HepG2 (cell line): Measurements from ENCODE around the gene PRM2. TPM values are rescaled to one million over a fixed set of nuclear protein-coding genes. Genes with fewer than 3 reads are reported as not detected.

Experiments used
- ARID4A ChIP-seq: sonication (generic); formaldehyde crosslinking; IDR thresholded peaks from 2 replicates; pipeline ENCODE4 v1.5.0; 2020; ENCODE audit warnings: mild to moderate bottlenecking, missing genetic modification reagents, borderline replicate concordance
- ATF7-NPFF ChIP-seq: sonication (generic); formaldehyde crosslinking; IDR thresholded peaks from 2 replicates; pipeline ENCODE4 v1.8.1; 2023; ENCODE audit warnings: mild to moderate bottlenecking, low read depth, missing genetic modification reagents, moderate library complexity
- GLI4 ChIP-seq: sonication (generic); formaldehyde crosslinking; IDR thresholded peaks from 2 replicates; pipeline ENCODE4 v1.5.1; 2020; ENCODE audit warnings: missing genetic modification reagents, mild to moderate bottlenecking, moderate library complexity, borderline replicate concordance
- KAT8 ChIP-seq: IDR thresholded peaks from 2 replicates; pipeline ENCODE4 v1.6.1; 2016; ENCODE audit warnings: missing genetic modification reagents, missing compliant biosample characterization
- NR2F2 ChIP-seq: IDR thresholded peaks from 2 replicates; pipeline ENCODE4 v1.6.1; 2012; ENCODE audit warnings: low read depth, inconsistent platforms, borderline replicate concordance
- PPARG ChIP-seq: conservative IDR thresholded peaks from 2 replicates; pipeline ENCODE4 v1.6.1; 2016; ENCODE audit warnings: missing biosample characterization, missing genetic modification reagents
- SNAPC2 ChIP-seq: sonication (generic); formaldehyde crosslinking; IDR thresholded peaks from 2 replicates; pipeline ENCODE4 v1.8.1; 2022; ENCODE audit warnings: mild to moderate bottlenecking, missing genetic modification reagents
- THAP7 ChIP-seq: sonication (generic); formaldehyde crosslinking; IDR thresholded peaks from 2 replicates; pipeline ENCODE4 v1.8.1; 2023; ENCODE audit warnings: mild to moderate bottlenecking, missing genetic modification reagents
- ZBTB14 ChIP-seq: sonication (generic); formaldehyde crosslinking; IDR thresholded peaks from 2 replicates; pipeline ENCODE4 v1.4.0; 2020; ENCODE audit warnings: missing genetic modification reagents
- ZFP82 ChIP-seq: sonication (generic); formaldehyde crosslinking; IDR thresholded peaks from 2 replicates; pipeline ENCODE4 v1.5.1; 2020; ENCODE audit warnings: mild to moderate bottlenecking, missing genetic modification reagents, borderline replicate concordance
- polyA plus RNA-seq, 8 experiments: library from polyadenylated mRNA; depleted of rRNA in 3 of 8; stranded (reverse) in 7 of 8; unstranded in 1 of 8; fragments of >200 nt; fragmentation: Illumina TruSeq in 4 of 8; extraction: Trizol in 4 of 8; gene quantifications; 2 replicates each; pipeline versions ENCODE4 v1.2.1 to v1.2.3, GENCODE V29; 2011 to 2016; ENCODE audit warnings: low read depth in 4 of 8, missing spikeins in 1 of 8, mixed read lengths in 1 of 8; ENCODE audit not compliant: insufficient read depth in 1 of 8
- total RNA-seq, 5 experiments: library from RNA; depleted of rRNA; stranded (reverse); fragments of >200 nt; fragmentation: Illumina TruSeq; extraction: Trizol; gene quantifications; 2 replicates each; pipeline ENCODE4 v1.2.3, GENCODE V29; 2016; ENCODE audit warnings: low read depth in 1 of 5
- TF ChIP-seq, protein P1 (sequence below): sonication (generic); formaldehyde crosslinking; IDR thresholded peaks from 2 replicates; pipeline ENCODE4 v1.5.0; 2020; ENCODE audit warnings: missing genetic modification reagents
- TF ChIP-seq, protein P2 (sequence below): sonication (generic); formaldehyde crosslinking; IDR thresholded peaks from 2 replicates; pipeline ENCODE4 v1.8.1; 2023; ENCODE audit warnings: mild to moderate bottlenecking, missing genetic modification reagents
- TF ChIP-seq, protein P3 (sequence below), 2 experiments: fragments of 450-650 bp in 1 of 2; sonication (generic) in 1 of 2; formaldehyde crosslinking; IDR thresholded peaks; 2 replicates each; pipeline versions ENCODE4 v1.5.0 to v1.8.0; 2020 to 2022; ENCODE audit warnings: mild to moderate bottlenecking in 1 of 2, missing genetic modification reagents in 1 of 2

PRM2 gene
- total and polyA plus RNA-seq, 2 of the 13 experiments (the other 11 are each of a cell fraction or from before 2014, with no cell fraction given) = 0.54 TPM; not detected in 1

DNA sequence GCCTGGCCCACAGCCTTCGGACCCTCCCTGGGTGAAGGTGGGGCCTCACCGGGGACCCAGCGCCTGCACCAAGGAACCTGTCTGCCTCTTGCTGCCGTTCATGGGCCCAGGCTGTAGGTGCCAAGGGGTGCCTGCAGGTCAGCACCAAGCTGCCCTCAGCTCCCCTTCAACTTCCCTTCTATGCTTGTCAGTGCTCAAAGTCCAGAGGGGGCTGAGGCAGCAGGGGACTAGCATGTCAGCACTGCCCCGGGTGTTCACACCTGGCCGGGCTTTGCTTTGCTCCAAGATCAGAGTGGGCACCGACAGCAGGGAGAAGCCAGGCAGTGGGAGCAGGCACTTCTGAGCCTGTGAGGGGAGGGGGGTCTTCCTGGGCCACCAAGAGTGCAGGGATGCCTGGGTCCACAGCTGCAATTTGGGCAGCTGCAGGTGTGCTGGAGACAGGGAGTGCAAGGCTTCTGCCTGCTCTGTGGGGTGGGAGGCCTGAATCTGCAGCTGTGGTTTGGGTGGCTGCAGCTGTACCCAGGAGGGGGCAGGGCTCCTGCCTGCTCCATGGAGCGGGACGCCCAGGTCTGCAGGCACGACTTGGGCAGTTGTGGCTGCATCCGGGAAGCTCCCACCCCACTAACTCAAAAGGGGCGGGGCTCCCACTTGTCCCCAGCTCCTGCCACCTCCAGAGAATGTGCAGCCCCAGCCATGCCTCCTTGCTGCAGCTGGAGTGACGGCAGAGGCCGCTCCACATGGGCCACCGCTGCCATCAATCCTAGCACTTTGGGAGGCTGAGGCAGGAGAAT lies 32.4 kb upstream of the PRM2 start (continued):
- TF ChIP-seq, protein P1, sequence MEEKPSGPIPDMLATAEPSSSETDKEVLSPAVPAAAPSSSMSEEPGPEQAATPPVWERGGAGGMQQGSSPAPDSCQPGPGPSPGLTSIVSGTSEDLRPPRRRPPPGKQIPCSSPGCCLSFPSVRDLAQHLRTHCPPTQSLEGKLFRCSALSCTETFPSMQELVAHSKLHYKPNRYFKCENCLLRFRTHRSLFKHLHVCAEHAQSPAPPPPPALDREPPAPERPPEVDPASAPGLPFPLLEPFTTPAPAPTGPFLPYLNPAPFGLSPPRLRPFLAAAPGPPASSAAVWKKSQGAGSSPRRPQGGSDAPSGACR (CRISPR knock-in tag) = peak; percentile 87
- TF ChIP-seq NR2F2 (no peak), ZFP82 (CRISPR knock-in tag) (no peak), GLI4 (CRISPR knock-in tag) (peak; percentile 71; the same call in 1 of the 2 replicates), SNAPC2 (peak; percentile 81), ATF7-NPFF (CRISPR knock-in tag) (peak; percentile 87), ZBTB14 (CRISPR knock-in tag) (no peak), PPARG (CRISPR knock-in tag) (0 out of 2 replicates have a peak, but pooled peaks have one; percentile 7), KAT8 (CRISPR knock-in tag) (peak; percentile 63; the same call in 1 of the 2 replicates), THAP7 (no peak), ARID4A (CRISPR knock-in tag) (peak; percentile 75)
- TF ChIP-seq, protein P2, sequence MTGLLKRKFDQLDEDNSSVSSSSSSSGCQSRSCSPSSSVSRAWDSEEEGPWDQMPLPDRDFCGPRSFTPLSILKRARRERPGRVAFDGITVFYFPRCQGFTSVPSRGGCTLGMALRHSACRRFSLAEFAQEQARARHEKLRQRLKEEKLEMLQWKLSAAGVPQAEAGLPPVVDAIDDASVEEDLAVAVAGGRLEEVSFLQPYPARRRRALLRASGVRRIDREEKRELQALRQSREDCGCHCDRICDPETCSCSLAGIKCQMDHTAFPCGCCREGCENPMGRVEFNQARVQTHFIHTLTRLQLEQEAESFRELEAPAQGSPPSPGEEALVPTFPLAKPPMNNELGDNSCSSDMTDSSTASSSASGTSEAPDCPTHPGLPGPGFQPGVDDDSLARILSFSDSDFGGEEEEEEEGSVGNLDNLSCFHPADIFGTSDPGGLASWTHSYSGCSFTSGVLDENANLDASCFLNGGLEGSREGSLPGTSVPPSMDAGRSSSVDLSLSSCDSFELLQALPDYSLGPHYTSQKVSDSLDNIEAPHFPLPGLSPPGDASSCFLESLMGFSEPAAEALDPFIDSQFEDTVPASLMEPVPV (CRISPR knock-in tag) = 0 out of 2 replicates have a peak, but pooled peaks have one; percentile 31
- TF ChIP-seq, protein P3, sequence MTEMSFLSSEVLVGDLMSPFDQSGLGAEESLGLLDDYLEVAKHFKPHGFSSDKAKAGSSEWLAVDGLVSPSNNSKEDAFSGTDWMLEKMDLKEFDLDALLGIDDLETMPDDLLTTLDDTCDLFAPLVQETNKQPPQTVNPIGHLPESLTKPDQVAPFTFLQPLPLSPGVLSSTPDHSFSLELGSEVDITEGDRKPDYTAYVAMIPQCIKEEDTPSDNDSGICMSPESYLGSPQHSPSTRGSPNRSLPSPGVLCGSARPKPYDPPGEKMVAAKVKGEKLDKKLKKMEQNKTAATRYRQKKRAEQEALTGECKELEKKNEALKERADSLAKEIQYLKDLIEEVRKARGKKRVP (CRISPR knock-in tag; IDR thresholded peaks at IDR 0.05) = peak in 1 of 2 experiments; percentile 23; a peak in 1 of 4 replicates
